Uterus (tissue), 4 donors: ENCODE data around the gene SCO1. TPM values are rescaled to one million over a fixed set of nuclear protein-coding genes. Genes with fewer than 3 reads are reported as not detected.

Experiments used
- DNase-seq, 2 donors: peaks; one replicate each; pipeline ENCODE4 v3.0.0-alpha.2; 2019 to 2020
- H3K27ac ChIP-seq, 2 donors: fragments of 200-600 bp; sonication (generic); 1 replicate in 1 of 2; 2 replicates in 1 of 2; pipeline ENCODE4 v1.5.1; 2016 to 2018
- H3K27me3 ChIP-seq, 2 donors: fragments of 200-600 bp; sonication (generic); one replicate each; pipeline ENCODE4 v1.5.1; 2018 to 2019; ENCODE audit warnings: control low read depth in 1 of 2
- H3K36me3 ChIP-seq, 2 donors: fragments of 200-600 bp; sonication (generic); one replicate each; pipeline ENCODE4 v1.5.1; 2019; ENCODE audit warnings: control low read depth in 1 of 2
- H3K4me1 ChIP-seq, 2 donors: fragments of 200-600 bp; sonication (generic); one replicate each; pipeline ENCODE4 v1.5.1; 2018 to 2019; ENCODE audit warnings: control low read depth in 1 of 2
- H3K4me3 ChIP-seq, 2 donors: fragments of 200-600 bp; sonication (generic); 1 replicate in 1 of 2; 2 replicates in 1 of 2; pipeline ENCODE4 v1.5.1; 2018 to 2019; ENCODE audit warnings: mild to moderate bottlenecking in 1 of 2
- H3K9me3 ChIP-seq, 2 donors: fragments of 200-600 bp; sonication (generic); one replicate each; pipeline ENCODE4 v1.5.1; 2019; ENCODE audit warnings: control low read depth in 1 of 2
- CTCF ChIP-seq, 4 experiments: fragments of 200-600 bp in 2 of 4; fragments of 450-650 bp in 2 of 4; sonication (generic) in 2 of 4; IDR thresholded peaks; one replicate each; pipeline ENCODE4 v1.5.1; 2016 to 2019; ENCODE audit warnings: antibody characterized with exemption in 4 of 4, mild to moderate bottlenecking in 2 of 4, moderate library complexity in 1 of 4
- POLR2A ChIP-seq, 2 donors: fragments of 450-650 bp; IDR thresholded peaks; one replicate each; pipeline ENCODE4 v1.6.1; 2016; ENCODE audit warnings: antibody characterized with exemption in 2 of 2, mild to moderate bottlenecking in 1 of 2, moderate library complexity in 1 of 2
- intact Hi-C: fragments of 100-400 bp; cut with DNase I; formaldehyde crosslinking; loops from one replicate; pipeline ENCODE4 v1.15.1; 2023; ENCODE audit warnings: low total_unique reads
- total RNA-seq, 4 donors: library from RNA; depleted of rRNA in 3 of 4; stranded (reverse); fragments of >200 nt in 3 of 4; gene quantifications; one replicate each; pipeline versions ENCODE4 v1.1.0 to v1.2.4, GENCODE V29; 2014 to 2023
- donor health status: DM: yes; HTN: yes; CAD: no.

Gene SCO1
- total RNA-seq: 10 to 100 TPM in 2 of 4 donors, 1 to 10 TPM in 2; 7.4 to 27.0 (median 16.3) TPM

GRCh38 chr17:10697092-10698081, at the start of gene SCO1, which contains the start of gene ADPRM:
SCO1 (minus strand) TSS chr17:10697533; CDS start chr17:10697507, 26 bp downstream.
ADPRM (plus strand) TSS chr17:10697594; CDS start chr17:10704927, 7,333 bp downstream.
- H3K27ac ChIP-seq: peak within 1 kb of the TSS; percentile 90 to 91
- intact Hi-C loops: no loop called here
- TF ChIP-seq POLR2A (IDR thresholded peaks at IDR 0.05) (peak; percentile 95), CTCF (IDR thresholded peaks at IDR 0.05) (peak; percentile 32 to 60 (median 50))

GRCh38 chr17:10745231-10745630, 47.9 kb upstream of the SCO1 start:
- Histone ChIP-seq H3K36me3 (no peaks in the 10 kb centered on the region), H3K27me3 (no peaks in the 10 kb centered on the region), H3K27ac (no peak overlapping the region), H3K4me1 (no peaks in the 10 kb centered on the region), H3K4me3 (no peak overlapping the region), H3K9me3 (no peaks in the 10 kb centered on the region)
- no peak for DNase-seq
- intact Hi-C loops: no loop called here
- TF ChIP-seq CTCF (IDR thresholded peaks at IDR 0.05): no peak
- TF ChIP-seq POLR2A (IDR thresholded peaks at IDR 0.05): no peak

More at GRCh38 chr17:10697092-10698081, at the start of gene SCO1, which contains the start of gene ADPRM:
- H3K9me3 ChIP-seq: no peaks in the 10 kb centered on the region
- H3K36me3 ChIP-seq: no peaks in the 10 kb centered on the region
- H3K27me3 ChIP-seq: no peaks in the 10 kb centered on the region
- H3K4me1 ChIP-seq: no peaks in the 10 kb centered on the region
- DNase-seq: peak; percentile 92 to 93
- peak within 1 kb of the TSS; percentile 68 to 78 for H3K4me3 ChIP-seq

- no peak for DNase-seq
- Histone ChIP-seq H3K27ac (no peak overlapping the region), H3K9me3 (no peaks in the 10 kb centered on the region), H3K36me3 (no peaks in the 10 kb centered on the region), H3K27me3 (no peaks in the 10 kb centered on the region), H3K4me3 (no peak overlapping the region), H3K4me1 (no peaks in the 10 kb centered on the region)
- TF ChIP-seq POLR2A (IDR thresholded peaks at IDR 0.05) (no peak), CTCF (IDR thresholded peaks at IDR 0.05) (no peak)
- intact Hi-C loops: no loop called here
Measured at GRCh38 chr17:10744501-10745000, 47.2 kb upstream of the SCO1 start.

- Histone ChIP-seq H3K27me3 (no peaks in the 10 kb centered on the region), H3K4me3 (no peak overlapping the region), H3K4me1 (no peaks in the 10 kb centered on the region), H3K36me3 (no peaks in the 10 kb centered on the region), H3K27ac (peak overlapping the region; percentile 51 to 58), H3K9me3 (no peaks in the 10 kb centered on the region)
- intact Hi-C loops: no loop called here
- TF ChIP-seq POLR2A (IDR thresholded peaks at IDR 0.05) (no peak), CTCF (IDR thresholded peaks at IDR 0.05) (no peak)
- DNase-seq: no peak
Measured at GRCh38 chr17:10743316-10744009, 46.1 kb upstream of the SCO1 start.
